Stimulated activated CD8-positive, alpha-beta memory T cell treated with anti-CD3 and anti-CD28 coated beads, Interleukin-7, amount 100 ng/mL, for 1 hour (primary cell): ENCODE data around the gene CHN2.
"Not testable (repeated sequence)": the region's sequence is repeated elsewhere in the genome, so short reads cannot be mapped to it uniquely, and the experiment has no call there.

Source experiments
- DNase-seq, 2 donors: peaks; one replicate each; pipeline ENCODE4 v3.0.0-alpha.2; 2020; ENCODE audit warnings: low read depth in 2 of 2

The CHN2 gene

DNA sequence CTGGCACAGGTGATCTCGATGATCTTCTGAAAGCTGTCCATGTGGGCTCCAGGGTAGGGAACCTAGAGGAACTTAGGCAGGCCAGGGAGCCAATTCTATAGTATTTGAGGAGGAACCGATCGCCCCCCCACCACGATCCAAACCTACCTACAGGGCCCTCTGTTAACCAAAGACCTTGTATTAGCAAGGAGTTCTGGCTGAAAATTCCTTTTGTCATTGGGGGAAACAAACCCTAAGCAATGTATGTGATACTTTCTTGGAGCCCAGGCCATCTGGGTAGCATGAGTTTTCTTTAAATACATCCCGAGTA lies 62.1 kb downstream of the CHN2 start:
- no peak for DNase-seq

DNA sequence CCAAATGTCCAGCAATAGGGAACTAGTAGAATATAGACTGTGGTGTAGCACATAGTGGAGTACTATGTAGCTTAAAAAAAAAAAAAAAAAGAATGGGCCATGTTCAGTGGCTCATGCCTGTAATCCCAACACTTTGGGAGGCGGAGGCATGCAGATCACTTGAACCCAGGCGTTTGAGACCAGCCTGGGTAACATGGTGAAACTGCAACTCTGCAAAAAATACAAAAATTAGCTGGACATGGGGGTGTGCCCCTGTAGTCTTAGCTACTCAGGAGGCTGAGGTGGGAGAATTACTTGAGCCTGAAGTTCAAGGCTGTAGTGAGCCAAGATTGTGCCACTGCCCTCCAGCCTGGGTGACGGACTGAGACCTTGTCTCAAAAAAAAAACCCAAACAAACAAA lies 64.4 kb downstream of the CHN2 start:
- no peak for DNase-seq

DNA sequence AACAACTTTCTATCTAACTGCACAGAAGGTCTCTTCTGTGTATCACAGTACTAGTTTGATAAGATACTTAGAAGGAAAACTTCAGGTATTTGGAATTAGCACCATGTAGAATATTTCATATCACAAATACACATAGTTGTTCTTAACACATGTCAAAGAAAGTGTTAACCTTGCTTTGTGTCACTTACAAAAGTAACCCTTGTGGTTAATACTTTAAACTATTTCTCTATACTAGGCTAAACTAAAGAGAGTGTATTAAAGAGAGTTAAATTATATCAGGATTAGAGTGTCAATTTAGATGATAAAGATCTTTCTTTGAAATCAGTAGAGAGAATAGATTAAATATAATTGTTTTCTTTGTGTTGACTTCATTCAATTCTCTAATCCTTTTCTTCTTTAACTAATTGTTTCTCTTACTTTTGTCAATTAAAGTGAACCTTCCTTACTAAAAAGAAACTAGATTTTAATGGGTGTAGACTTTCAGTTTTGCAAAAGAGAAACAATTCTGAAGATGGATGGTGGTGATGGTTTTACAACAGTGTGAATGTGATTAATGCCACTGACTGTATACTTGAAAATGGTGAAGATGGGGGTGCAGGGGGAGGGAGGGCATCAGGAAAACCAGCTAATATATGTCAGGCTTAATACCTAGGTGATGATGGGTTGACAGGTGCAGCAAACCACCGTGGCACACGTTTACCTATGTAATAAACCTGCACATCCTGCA lies 67.8 kb downstream of the CHN2 start:
- no peak for DNase-seq

DNA sequence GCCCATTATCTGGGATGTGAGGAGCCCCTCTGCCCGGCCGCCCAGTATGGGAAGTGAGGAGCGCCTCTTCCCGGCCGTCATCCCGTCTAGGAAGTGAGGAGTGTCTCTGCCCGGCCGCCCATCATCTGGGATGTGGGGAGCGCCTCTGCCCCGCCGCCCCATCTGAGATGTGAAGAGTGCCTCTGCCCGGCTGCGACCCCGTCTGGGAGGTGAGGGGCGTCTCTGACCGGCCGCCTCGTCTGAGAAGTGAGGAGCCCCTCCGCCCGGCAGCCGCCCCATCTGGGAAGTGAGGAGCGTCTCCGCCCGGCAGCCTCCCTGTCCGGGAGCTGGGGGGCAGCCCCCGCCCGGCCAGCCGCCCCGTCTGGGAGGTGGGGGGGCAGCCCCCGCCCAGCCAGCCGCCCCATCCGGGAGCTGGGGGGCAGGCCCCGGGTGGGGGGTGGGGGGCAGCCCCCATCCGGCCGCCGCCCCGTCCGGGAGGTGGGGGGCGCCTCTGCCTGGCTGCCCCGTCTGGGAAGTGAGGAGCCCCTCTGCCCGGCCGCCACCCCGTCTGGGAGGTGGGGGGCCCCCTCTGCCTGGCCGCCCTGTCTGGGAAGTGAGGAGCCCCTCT lies 69.1 kb downstream of the CHN2 start:
- DNase-seq: not testable (repeated sequence)

DNA sequence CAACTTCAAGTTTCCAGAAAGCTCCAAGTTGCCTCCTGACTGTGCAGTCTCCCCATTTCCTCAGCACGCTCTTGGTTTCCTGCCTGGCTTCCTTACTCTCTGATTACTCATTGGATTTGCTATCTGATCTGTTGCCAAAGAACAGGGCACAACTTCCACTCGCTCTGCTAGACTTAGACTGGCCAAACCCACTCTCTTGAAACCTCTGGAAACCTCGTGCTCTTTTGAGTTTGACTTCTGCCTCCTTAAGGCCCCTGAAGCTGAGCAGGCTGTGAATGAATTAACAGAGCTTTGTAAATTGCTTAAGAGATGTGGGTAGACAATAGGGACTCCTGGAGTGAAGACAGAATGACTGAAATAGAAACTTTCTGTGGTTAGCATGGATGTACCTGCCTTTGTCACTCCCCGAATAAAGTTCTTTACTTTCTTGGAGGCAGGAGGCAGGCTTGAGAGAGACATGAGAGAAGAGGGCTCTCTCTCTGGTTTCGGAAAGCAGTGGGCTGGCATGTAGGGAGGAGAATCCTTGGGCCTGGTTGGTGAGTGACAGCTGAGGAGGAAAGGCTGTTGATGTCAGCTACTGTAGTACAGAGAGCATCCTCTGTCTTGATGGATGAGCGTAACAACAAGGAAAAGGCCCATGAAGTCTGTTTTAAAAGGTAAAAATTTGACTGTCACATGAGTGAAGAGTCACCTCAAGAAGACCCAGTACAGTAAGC lies 70.8 kb downstream of the CHN2 start:
- DNase-seq: no peak

DNA sequence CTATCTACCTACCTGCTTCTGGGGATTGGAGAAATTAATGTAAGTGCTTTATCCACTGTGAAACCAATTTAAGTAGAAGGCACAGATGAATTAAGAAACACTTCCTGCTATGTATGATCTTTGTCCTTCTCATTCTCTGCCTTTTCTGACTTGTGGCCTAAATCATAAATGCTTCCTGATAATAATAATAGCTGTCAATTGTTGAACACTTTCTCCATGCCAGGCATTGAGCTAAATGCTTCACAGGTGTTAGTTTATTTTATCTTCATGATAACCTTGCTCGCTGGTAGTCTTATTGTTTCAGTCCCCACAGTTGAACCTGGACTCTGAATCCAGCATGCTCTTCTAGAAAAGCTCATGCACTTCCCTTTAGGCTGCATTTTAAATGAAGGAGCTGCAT lies 75.4 kb downstream of the CHN2 start:
- DNase-seq: no peak

DNA sequence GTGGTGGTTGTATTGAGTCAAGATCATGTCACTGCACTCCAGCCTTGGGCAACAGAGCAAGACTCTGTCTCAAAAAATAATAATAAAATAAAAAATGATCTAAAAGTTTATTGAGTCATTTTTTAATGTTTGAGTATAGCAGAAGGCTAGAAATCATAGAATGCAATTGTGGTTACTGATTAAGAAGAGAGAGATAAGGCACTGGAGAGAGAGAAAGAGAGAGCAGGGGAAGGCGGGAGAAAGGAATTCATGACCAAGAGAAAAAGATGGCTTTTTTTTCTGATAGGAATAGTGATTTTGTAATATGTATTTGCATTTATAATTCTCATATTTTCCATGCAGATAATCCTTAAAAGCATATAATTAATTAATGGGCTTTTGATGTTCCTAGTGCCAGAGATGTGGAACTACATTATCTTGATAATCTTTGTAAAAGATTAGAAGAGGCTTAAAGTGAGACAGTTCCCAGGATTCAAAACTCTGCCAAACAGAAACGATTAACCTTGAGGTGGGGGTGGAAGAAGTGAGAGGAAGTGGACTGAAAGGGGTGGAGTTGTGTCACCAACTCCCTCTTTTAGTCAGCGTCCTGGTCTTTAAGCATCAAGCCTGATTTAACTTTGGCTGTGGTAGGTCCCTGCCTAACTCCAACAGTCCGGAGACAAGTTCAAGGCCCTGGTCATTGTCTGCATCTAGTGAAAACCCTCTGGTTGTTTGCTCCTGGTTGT lies 76.2 kb downstream of the CHN2 start:
- no peak for DNase-seq

DNA sequence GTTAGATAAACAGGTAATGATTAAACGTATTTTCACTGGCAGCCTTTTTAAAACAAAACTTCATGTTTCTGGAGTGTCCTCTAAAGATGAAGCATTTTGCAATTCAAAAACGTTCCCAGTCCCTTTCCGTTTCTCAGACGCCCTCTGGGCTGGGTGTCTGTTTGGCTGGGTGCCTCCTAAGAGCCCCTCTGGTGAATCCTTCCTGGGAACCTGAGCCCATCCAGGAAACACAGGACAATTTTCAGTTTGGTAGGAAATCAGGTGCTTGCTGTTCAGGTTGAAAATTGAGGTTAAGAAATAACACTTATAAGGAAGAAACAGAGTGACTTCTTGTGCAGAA lies 76.7 kb downstream of the CHN2 start:
- DNase-seq: no peak

DNA sequence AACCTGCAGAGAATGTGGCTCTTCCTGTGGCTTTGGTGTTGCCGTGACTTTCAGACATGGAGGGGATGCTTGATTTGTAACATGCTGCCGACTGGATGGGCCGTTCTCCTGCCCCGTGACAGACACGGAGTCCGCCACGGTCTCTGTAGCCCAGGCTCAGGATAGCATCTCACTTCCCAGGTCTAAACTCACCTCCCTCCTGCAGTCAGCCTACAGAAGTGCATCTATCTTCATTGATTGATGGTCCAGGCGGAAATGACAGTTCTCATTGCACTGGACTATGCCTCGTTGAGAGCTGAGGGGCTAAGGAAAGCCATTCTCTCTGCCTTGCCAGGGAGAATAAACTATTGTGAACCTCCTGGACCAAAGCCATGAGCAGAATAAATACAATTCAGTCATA lies 77.5 kb downstream of the CHN2 start:
- DNase-seq: no peak

DNA sequence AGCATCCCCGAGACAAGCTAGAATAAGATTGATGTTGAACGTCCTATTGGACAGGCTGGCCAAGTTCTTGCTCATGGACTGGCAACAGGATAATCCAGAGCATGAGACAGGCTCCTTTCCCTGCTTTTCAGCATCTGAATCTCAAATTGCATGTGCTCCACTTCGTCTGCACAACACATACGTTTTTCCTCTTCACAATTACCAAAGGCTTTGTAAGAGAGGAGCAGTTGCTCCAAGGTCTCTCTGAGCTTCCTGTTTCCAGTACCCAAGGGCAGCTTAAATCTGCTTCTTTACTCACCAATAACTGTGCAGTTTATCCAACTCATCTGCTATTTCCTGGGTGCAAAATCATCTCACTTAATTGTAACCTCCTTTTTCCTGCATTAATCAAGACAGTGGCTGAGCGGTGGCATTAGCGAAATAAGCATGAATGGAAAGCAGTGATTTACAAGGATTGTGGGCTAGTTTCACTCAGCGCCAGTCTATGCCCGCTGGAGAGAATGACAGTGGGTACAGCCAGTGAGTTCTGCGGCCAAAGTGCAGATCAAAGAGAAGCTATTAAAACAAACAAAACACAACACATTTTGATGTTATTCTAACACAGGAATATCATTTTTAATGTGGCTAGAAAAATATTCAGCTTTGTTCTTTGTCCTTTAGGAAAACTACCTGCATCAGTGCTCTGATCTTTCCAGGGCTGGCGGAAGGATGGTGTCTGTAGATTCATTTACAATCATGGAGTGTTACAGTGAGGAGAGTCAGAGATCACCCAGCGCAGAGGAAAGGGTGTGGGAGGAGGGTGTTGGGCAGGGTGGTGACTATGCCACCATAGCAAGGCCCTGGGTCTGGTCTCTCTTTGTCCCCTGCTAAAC lies 79.8 kb downstream of the CHN2 start:
- DNase-seq: no peak

DNA sequence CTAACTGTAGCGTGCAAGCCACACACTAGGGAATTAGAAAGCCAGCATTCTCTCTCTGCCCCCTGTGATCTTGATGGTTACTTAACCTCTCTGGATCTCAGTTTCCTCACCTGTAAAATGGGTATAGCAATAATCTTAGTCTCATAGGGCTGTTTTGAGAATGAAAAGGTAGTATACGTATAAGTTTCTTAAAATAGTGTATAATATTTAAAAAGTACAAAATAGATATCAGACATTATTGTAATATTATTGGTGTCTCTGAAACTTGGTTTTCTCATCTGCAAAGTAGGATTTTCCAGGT lies 80.4 kb downstream of the CHN2 start:
- DNase-seq: no peak

DNA sequence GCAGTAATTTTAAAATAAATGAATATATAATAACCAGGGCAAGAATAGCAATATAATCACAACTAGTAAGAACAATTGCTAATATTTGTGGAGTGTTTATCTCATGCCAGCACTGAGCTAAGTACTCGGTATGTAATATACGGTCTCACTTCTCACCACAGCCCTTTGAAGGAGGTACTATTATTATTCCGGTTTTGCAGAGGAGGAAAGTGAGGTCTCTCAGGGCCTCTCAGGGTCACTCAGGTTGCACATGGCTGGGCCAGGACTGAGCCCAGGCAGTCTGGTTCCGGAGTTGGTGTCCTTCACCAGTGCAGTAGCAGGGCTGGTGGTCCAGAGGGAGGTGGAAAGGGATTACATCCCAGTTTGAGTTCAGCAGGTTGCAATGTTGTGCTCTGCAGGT lies 80.9 kb downstream of the CHN2 start:
- no peak for DNase-seq

DNA sequence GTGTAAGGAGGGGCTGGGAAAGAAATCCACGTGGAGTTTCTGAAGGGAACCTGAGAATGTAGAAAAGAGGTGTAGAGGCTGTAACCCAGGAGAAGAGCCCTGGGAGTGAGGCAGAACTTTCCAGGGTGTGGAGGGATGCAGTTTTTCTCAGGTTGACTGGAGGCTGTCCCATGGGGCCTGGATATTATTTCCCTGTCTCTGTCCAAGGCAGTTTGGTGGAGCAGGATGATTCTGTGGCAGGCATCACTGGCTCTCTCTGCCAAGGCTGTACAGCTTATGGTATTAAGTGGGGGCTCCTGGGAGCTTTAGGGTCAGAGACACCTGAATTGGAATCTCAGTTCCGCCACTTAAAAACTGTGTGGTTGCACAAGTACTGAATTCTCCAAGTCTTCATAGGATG lies 81.6 kb downstream of the CHN2 start:
- no peak for DNase-seq

DNA sequence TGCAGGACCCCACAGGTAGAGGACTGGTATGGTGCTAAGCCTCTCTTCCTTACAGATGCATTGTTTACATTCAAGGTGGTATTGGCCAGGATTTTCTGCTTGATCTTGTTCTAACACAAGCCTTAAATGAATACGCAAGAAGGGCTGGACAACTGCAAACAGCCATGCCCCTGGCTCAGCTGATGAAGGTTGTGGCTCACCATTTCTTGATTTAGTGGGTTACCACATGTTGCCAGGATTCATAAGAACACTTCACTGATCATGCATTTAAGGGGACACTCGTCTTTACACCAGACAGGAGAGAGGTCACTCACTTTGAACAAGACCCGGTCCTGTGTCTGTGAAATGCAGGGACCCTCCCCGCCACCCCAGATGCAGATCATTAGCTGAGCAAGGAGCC lies 82.2 kb downstream of the CHN2 start:
- no peak for DNase-seq

DNA sequence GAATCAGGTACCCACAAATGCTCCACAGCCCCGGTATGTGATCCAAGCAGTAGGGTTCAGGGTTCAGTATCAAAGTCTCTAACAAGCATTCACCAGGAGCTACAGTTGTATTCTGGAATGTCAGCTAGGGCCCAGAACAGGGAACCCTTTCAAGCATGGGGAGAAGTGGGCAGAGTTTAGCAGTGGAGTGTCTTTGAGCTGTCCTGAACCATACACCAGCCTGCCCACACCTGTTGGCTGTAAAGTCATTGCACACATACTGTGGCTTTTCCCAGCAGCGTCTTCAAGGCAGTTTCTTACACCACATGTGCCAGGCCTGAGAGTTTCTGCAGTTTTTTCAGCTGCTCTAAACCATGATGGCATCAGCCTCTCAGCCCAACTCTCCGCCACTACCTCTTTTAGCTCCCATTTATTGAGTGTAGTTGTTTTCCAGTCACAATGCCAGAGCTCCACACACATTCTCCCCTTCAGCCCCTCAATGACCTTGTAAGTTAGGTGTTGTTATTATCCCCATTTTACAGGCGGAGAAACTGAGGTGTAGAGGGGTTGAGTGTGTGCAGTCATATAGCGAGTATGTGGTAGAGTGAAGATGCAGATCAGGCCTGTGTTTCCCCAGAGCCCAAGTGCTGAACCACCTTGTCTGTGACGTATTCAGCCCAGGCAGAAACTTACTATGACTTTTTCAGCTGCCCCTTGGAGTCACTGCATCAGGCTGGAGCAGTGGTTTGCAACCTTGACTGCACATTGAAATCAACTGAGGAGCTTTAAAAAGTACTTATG lies 83.1 kb downstream of the CHN2 start:
- no peak for DNase-seq

DNA sequence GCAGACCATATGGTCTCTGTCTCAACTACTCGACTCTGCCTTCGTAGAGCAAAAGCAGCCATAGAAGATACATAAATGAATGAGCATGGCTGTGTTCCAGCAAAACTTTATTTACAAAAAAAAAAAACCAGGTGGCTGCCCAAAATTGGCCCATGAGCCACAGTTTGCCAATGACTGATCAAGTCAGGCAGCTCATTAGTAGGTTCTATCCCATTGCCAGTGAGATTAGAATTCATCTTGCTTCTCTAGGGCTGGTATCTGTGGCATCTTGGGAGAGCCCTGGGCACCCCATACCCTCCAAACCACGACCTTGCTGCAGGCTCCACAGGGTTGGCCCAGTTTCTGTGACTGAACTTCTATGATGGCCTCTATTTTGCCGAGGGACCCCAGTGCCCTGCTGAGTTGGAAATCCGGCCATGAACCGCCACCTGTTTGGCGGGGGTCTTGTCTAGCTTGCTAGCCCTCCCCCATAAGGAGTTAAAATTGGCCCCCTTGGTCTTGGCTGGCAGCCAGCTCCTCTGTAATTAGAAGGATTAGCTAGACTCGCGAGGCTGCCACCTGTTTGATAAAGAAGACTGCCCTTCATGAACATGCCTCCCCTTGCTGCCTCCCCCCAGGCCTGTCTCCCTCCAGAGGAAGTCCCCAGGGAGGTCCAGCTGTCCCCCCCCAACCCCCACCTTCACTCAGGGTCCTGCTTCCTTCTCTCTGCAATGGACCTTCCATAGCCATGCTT lies 83.9 kb downstream of the CHN2 start:
- no peak for DNase-seq

DNA sequence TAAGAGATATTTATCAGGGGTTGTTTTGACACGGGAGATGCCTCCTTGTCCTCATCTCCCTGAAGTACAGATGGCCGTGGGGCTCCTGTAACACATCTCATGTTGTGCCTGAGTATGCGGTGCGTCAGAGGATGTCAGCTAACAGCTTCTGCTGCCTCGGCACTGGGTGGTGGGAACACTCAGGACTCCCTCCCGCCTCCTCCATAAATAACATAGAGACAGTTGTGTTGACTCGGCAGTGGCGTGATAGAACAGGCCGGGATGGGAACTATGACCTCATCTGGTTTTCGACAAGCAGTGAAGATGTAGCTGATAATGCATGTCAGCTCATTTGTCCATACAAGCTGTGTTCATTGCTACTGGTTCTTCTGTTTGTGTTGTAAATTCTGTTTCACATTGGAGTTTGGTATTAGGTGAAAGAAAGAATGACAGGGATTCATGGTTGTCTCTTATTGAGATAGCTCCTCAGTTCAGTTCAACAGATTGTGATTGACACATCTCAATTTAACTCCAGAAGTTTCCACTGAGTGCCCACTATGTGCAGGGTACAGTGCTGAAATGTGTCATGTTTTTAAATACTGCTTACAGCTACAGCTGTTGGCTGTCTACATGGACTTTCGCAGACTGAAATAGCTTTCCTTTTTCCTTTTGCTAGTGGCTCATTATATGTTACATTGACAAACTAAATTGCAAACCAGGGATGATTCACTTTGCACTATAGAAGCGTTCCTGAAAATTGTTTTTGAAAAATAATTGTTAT lies 87.4 kb downstream of the CHN2 start:
- DNase-seq: no peak

DNA sequence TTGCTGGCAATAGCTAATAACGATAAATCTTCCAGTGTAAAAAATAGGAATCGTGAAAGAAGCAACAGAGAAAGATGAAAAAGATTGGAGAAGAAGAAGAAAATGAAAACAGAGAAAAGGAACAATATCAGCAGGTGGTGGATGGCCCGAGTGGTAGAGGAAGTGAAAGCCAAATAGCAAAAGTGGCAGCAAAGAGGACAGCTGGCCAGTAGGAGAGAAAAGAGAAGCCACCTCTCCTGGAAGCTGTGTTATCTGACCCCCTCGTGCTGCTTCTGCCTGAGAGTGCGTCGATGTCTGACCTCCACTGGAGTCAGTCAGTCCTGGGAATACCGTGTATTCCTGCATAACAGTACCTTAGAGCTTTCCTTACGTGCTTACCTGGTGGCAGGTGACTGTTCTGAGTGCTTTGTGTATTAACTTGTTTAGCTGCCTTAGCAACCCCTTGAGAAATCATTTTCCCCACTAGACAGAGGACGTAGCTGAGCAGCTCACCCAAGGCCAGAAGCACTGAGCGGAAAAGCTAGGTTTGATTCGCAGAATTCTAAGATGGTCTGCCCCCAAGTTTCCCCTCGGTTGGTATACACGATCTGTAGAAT lies 88.3 kb downstream of the CHN2 start:
- DNase-seq: no peak

DNA sequence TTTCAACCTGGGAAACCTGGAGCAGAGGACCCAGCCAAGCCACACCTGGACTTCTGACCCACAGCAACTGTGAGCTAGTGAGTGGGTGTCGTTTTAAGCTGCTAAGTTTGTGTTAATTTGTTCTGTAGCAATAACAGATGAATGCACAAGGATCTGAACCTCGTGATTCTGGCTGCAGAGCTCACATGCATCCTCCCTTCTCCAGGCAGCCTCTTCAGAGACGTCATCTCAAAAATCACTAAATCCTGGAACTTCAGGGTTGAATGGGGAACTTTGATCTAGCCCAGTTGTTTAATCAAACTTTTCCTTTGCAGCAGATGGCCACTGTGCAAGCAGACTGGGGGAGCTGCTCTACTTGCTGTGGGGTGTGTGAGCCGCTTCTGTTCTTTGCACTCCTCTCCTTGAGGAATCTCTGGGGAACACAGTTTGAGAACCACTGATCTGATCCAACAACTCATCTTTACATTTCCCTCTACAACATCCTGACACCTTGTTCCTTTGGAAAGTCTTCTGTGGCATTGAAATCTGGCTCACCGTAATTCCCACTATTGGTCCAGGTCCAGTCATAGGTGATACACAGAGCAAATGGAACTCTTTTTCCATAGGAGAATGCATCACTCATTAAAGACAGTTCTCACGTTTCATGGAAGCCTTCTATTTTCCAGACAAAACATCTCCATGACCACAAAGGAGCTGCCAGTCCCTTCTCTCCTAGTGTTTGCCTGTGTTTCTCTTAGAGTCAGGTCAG lies 90.3 kb downstream of the CHN2 start:
- DNase-seq: no peak
